Vagina (tissue), 2 donors: ENCODE data around the gene PRELID3B.

Experiments
- CTCF ChIP-seq, 3 experiments: fragments of 450-650 bp in 2 of 3; fragments of 200-600 bp in 1 of 3; sonication (generic) in 1 of 3; IDR thresholded peaks; one replicate each; pipeline ENCODE4 v1.5.1; 2017 to 2019; ENCODE audit warnings: antibody characterized with exemption in 3 of 3, mild to moderate bottlenecking in 2 of 3, moderate library complexity in 2 of 3
- POLR2AphosphoS5 ChIP-seq, 2 donors: sonication (generic); formaldehyde crosslinking; IDR thresholded peaks; one replicate each; pipeline ENCODE4 v1.9.0; 2017; ENCODE audit warnings: antibody characterized with exemption in 2 of 2, mild to moderate bottlenecking in 2 of 2, low read depth in 1 of 2; ENCODE audit not compliant: insufficient read depth in 1 of 2

GRCh38 chr20:59048681-59049030, 6.1 kb upstream of the PRELID3B start:
- TF ChIP-seq CTCF (IDR thresholded peaks at IDR 0.05) (no peak), POLR2AphosphoS5 (IDR thresholded peaks at IDR 0.05; ENCODE audit: insufficient read depth in 1 of 2, low read depth in 1 of 2) (no peak)
